ENCODE data around the gene KRT33B. TPM values are rescaled to one million over a fixed set of nuclear protein-coding genes. Genes with fewer than 3 reads are reported as not detected.

Gene KRT33B
- total and polyA plus RNA-seq, 2 of the 13 experiments (the other 11 are each of a cell fraction or from before 2014, with no cell fraction given): not detected

GRCh38 chr17:41404024-41404671 lies 34.5 kb upstream of the KRT33B start (continued):
- no peak for TF ChIP-seq KIAA2018 (CRISPR knock-in tag; IDR thresholded peaks at IDR 0.05; ENCODE audit: borderline replicate concordance)
- TF ChIP-seq IRF2 (CRISPR knock-in tag; IDR thresholded peaks at IDR 0.05): no peak
- TF ChIP-seq FOXC1 (CRISPR knock-in tag; IDR thresholded peaks at IDR 0.05; ENCODE audit: borderline replicate concordance): no peak
- TF ChIP-seq ZNF343 (CRISPR knock-in tag; IDR thresholded peaks at IDR 0.05): no peak
- no peak for TF ChIP-seq NRL (CRISPR knock-in tag; IDR thresholded peaks at IDR 0.05; ENCODE audit: borderline replicate concordance)
- TF ChIP-seq WIZ (CRISPR knock-in tag; IDR thresholded peaks at IDR 0.05): no peak
- no peak for TF ChIP-seq ZNF468 (CRISPR knock-in tag; IDR thresholded peaks at IDR 0.05)
- peak; percentile 90 for TF ChIP-seq RARA (CRISPR knock-in tag; IDR thresholded peaks at IDR 0.05)
- no peak for TF ChIP-seq CAMTA2 (CRISPR knock-in tag; IDR thresholded peaks at IDR 0.05; ENCODE audit: borderline replicate concordance)
- TF ChIP-seq ZNF564 (CRISPR knock-in tag; IDR thresholded peaks at IDR 0.05): no peak
- no peak for TF ChIP-seq ZNF749 (CRISPR knock-in tag; IDR thresholded peaks at IDR 0.05; ENCODE audit: borderline replicate concordance)
- TF ChIP-seq MBD4 (IDR thresholded peaks at IDR 0.05; ENCODE audit: borderline replicate concordance, low read length): peak; percentile 54; the same call in 1 of the 2 replicates
- no peak for TF ChIP-seq LCORL (IDR thresholded peaks at IDR 0.05)
- TF ChIP-seq LCORL (CRISPR knock-in tag; IDR thresholded peaks at IDR 0.05): no peak
- TF ChIP-seq SP4 (CRISPR knock-in tag; IDR thresholded peaks at IDR 0.05): no peak
- no peak for TF ChIP-seq TBP (CRISPR knock-in tag; IDR thresholded peaks at IDR 0.05)
- TF ChIP-seq HOMEZ (CRISPR knock-in tag; IDR thresholded peaks at IDR 0.05; ENCODE audit: low read depth): no peak
- no peak for TF ChIP-seq MNT (IDR thresholded peaks at IDR 0.05)
- TF ChIP-seq HES4 (CRISPR knock-in tag; IDR thresholded peaks at IDR 0.05; ENCODE audit: borderline replicate concordance): no peak
